Tibial nerve (tissue), 4 donors: Measurements from ENCODE around the gene CAV1.

Experiments
- EP300 ChIP-seq, 2 donors: sonication (generic); formaldehyde crosslinking; IDR thresholded peaks; one replicate each; pipeline ENCODE4 v1.6.1; 2017; ENCODE audit warnings: antibody characterized with exemption in 2 of 2, mild to moderate bottlenecking in 1 of 2
- POLR2A ChIP-seq, 2 donors: fragments of 450-650 bp; IDR thresholded peaks; one replicate each; pipeline ENCODE4 v1.6.1; 2017; ENCODE audit warnings: antibody characterized with exemption in 2 of 2, mild to moderate bottlenecking in 2 of 2, moderate library complexity in 2 of 2
- TF ChIP-seq, protein P1 (sequence below), 5 experiments: fragments of 200-600 bp in 3 of 5; fragments of 450-650 bp in 2 of 5; sonication (generic) in 3 of 5; IDR thresholded peaks; one replicate each; pipeline ENCODE4 v1.5.1; 2016 to 2019; ENCODE audit warnings: antibody characterized with exemption in 5 of 5, mild to moderate bottlenecking in 3 of 5, moderate library complexity in 2 of 5

DNA sequence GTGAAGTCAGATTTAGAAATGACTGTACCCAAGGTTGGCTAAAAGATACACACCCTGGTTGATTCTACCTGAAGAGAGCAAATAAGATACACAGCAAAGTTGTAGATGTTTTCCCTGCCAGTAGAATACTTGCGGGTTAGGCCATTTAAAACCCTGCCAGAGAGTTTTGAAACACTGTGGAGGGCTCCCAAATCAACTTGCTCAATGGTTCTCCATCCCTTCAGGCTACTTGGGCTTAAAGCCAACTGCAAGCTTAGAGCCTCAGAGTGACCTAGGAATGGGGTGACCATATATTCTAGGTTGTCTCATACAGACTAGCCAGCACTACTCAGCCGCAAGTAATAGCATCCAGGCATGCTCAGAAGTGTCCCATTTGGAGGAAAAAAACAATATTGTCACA is 10.0 kb downstream of the CAV1 start:
- peak in 1 of 2 donors; percentile 74 for TF ChIP-seq EP300 (IDR thresholded peaks at IDR 0.05)
- TF ChIP-seq, protein P1, sequence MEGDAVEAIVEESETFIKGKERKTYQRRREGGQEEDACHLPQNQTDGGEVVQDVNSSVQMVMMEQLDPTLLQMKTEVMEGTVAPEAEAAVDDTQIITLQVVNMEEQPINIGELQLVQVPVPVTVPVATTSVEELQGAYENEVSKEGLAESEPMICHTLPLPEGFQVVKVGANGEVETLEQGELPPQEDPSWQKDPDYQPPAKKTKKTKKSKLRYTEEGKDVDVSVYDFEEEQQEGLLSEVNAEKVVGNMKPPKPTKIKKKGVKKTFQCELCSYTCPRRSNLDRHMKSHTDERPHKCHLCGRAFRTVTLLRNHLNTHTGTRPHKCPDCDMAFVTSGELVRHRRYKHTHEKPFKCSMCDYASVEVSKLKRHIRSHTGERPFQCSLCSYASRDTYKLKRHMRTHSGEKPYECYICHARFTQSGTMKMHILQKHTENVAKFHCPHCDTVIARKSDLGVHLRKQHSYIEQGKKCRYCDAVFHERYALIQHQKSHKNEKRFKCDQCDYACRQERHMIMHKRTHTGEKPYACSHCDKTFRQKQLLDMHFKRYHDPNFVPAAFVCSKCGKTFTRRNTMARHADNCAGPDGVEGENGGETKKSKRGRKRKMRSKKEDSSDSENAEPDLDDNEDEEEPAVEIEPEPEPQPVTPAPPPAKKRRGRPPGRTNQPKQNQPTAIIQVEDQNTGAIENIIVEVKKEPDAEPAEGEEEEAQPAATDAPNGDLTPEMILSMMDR (IDR thresholded peaks at IDR 0.05), result no peak
- no peak for TF ChIP-seq POLR2A (IDR thresholded peaks at IDR 0.05)
